Tibial artery (tissue), 4 donors: ENCODE measurements around the gene CNDP2.

Experiments
- DNase-seq, 2 donors: peaks; one replicate each; pipeline ENCODE4 v3.0.0-alpha.2; 2019
- H3K27ac ChIP-seq, 2 donors: fragments of 200-600 bp; sonication (generic) in 1 of 2; 1 replicate in 1 of 2; 2 replicates in 1 of 2; pipeline ENCODE4 v1.5.1; 2018 to 2019; ENCODE audit warnings: mild to moderate bottlenecking in 1 of 2
- H3K27me3 ChIP-seq, 2 donors: fragments of 200-600 bp; sonication (generic) in 1 of 2; one replicate each; pipeline versions ENCODE4 v1.5.1 to v1.6.0; 2016 to 2019
- H3K36me3 ChIP-seq, 3 donors: fragments of 200-600 bp; sonication (generic) in 2 of 3; one replicate each; pipeline ENCODE4 v1.5.1; 2016 to 2019; ENCODE audit warnings: mild to moderate bottlenecking in 2 of 3
- H3K4me1 ChIP-seq, 4 donors: fragments of 200-600 bp; sonication (generic) in 2 of 4; 1 replicate in 3 of 4; 2 replicates in 1 of 4; pipeline ENCODE4 v1.5.1; 2016 to 2019
- H3K4me3 ChIP-seq, 2 donors: fragments of 200-600 bp; sonication (generic) in 1 of 2; 1 replicate in 1 of 2; 2 replicates in 1 of 2; pipeline ENCODE4 v1.5.1; 2018 to 2019; ENCODE audit warnings: mild to moderate bottlenecking in 2 of 2
- H3K9me3 ChIP-seq, 3 donors: fragments of 200-600 bp; sonication (generic) in 1 of 3; one replicate each; pipeline ENCODE4 v1.5.1; 2016 to 2019
- CTCF ChIP-seq, 2 experiments: fragments of 200-600 bp in 1 of 2; fragments of 450-650 bp in 1 of 2; IDR thresholded peaks; one replicate each; pipeline ENCODE4 v1.5.1; 2017 to 2019; ENCODE audit warnings: antibody characterized with exemption in 2 of 2, mild to moderate bottlenecking in 1 of 2, moderate library complexity in 1 of 2
- intact Hi-C: fragments of 100-400 bp; cut with DNase I; formaldehyde crosslinking; loops from one replicate; pipeline ENCODE4 v1.15.0; 2023; ENCODE audit warnings: low total_unique reads

Gene CNDP2

GRCh38 chr18:74534150-74534969 lies 38.2 kb downstream of the CNDP2 start, which contains the start of gene CNDP1:
CNDP1 (plus strand) TSS chr18:74534500; CDS start chr18:74534668, 168 bp downstream.
- TF ChIP-seq CTCF (IDR thresholded peaks at IDR 0.05): no peak
- H3K4me3 ChIP-seq: no peak within 1 kb of the TSS
- intact Hi-C loops: no loop called here
- no peak within 1 kb of the TSS for H3K27ac ChIP-seq
- no peaks in the 10 kb centered on the region for H3K9me3 ChIP-seq
- no peaks in the 10 kb centered on the region for H3K36me3 ChIP-seq
- DNase-seq: peak in 1 of 2 donors; percentile 49
- H3K27me3 ChIP-seq: no peaks in the 10 kb centered on the region
- H3K4me1 ChIP-seq: no peaks in the 10 kb centered on the region

GRCh38 chr18:74534981-74535649 lies 39.0 kb downstream of the CNDP2 start:
- H3K36me3 ChIP-seq: no peaks in the 10 kb centered on the region
- no peak overlapping the region for H3K27ac ChIP-seq
- H3K4me1 ChIP-seq: no peaks in the 10 kb centered on the region
- intact Hi-C loops: no loop called here
- H3K27me3 ChIP-seq: no peaks in the 10 kb centered on the region
- TF ChIP-seq CTCF (IDR thresholded peaks at IDR 0.05): no peak
- no peak overlapping the region for H3K4me3 ChIP-seq
- no peaks in the 10 kb centered on the region for H3K9me3 ChIP-seq
- peak in 1 of 2 donors; percentile 38 for DNase-seq

GRCh38 chr18:74539289-74539688 lies 43.1 kb downstream of the CNDP2 start:
- Histone ChIP-seq H3K27ac (no peak overlapping the region), H3K9me3 (no peaks in the 10 kb centered on the region), H3K27me3 (peaks cover 0 to 4% of the 10 kb centered on the region in 2 donors), H3K36me3 (no peaks in the 10 kb centered on the region), H3K4me3 (no peak overlapping the region), H3K4me1 (no peaks in the 10 kb centered on the region)
- intact Hi-C loops: no loop called here
- no peak for DNase-seq
- no peak for TF ChIP-seq CTCF (IDR thresholded peaks at IDR 0.05)

- DNase-seq: no peak
- Histone ChIP-seq H3K27me3 (peaks cover 0 to 4% of the 10 kb centered on the region in 2 donors), H3K36me3 (no peaks in the 10 kb centered on the region), H3K27ac (no peak overlapping the region), H3K4me1 (no peaks in the 10 kb centered on the region), H3K9me3 (no peaks in the 10 kb centered on the region), H3K4me3 (no peak overlapping the region)
- TF ChIP-seq CTCF (IDR thresholded peaks at IDR 0.05): no peak
- intact Hi-C loops: no loop called here
Observed at GRCh38 chr18:74540652-74541421, 44.7 kb downstream of the CNDP2 start.

GRCh38 chr18:74541703-74542555 lies 45.8 kb downstream of the CNDP2 start:
- intact Hi-C loops: no loop called here

More at GRCh38 chr18:74541703-74542555, 45.8 kb downstream of the CNDP2 start:
- peaks cover 0 to 3% (median 0%) of the 10 kb centered on the region in 4 donors for H3K4me1 ChIP-seq
- no peak for TF ChIP-seq CTCF (IDR thresholded peaks at IDR 0.05)
- DNase-seq: no peak
- H3K9me3 ChIP-seq: no peaks in the 10 kb centered on the region
- H3K27ac ChIP-seq: no peak overlapping the region
- H3K27me3 ChIP-seq: peaks cover 0 to 4% of the 10 kb centered on the region in 2 donors
- no peaks in the 10 kb centered on the region for H3K36me3 ChIP-seq
- H3K4me3 ChIP-seq: no peak overlapping the region
